ENCODE results near the gene NFATC2.

GRCh38 chr20:51437182-51437924, 105.2 kb downstream of the NFATC2 start:
- TF ChIP-seq POLR2AphosphoS5 (IDR thresholded peaks at IDR 0.05) = no peak
- TF ChIP-seq, protein P1, sequence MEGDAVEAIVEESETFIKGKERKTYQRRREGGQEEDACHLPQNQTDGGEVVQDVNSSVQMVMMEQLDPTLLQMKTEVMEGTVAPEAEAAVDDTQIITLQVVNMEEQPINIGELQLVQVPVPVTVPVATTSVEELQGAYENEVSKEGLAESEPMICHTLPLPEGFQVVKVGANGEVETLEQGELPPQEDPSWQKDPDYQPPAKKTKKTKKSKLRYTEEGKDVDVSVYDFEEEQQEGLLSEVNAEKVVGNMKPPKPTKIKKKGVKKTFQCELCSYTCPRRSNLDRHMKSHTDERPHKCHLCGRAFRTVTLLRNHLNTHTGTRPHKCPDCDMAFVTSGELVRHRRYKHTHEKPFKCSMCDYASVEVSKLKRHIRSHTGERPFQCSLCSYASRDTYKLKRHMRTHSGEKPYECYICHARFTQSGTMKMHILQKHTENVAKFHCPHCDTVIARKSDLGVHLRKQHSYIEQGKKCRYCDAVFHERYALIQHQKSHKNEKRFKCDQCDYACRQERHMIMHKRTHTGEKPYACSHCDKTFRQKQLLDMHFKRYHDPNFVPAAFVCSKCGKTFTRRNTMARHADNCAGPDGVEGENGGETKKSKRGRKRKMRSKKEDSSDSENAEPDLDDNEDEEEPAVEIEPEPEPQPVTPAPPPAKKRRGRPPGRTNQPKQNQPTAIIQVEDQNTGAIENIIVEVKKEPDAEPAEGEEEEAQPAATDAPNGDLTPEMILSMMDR (IDR thresholded peaks at IDR 0.05) = no peak
- no peak for TF ChIP-seq POLR2A (IDR thresholded peaks at IDR 0.05)
- no peak for TF ChIP-seq EP300 (IDR thresholded peaks at IDR 0.05; ENCODE audit: low read depth)
